K562 (cell line): ENCODE results near the gene ANKRD16. TPM values are rescaled to one million over a fixed set of nuclear protein-coding genes. Genes with fewer than 3 reads are reported as not detected.

Experiments
- CBFB ChIP-seq: sonication (generic); formaldehyde crosslinking; IDR thresholded peaks from 2 replicates; pipeline ENCODE4 v1.4.0; 2020; ENCODE audit warnings: mild to moderate bottlenecking, missing genetic modification reagents
- CREB5 ChIP-seq: fragments of 250-450 bp; sonication (Bioruptor Pico); IDR thresholded peaks from 2 replicates; pipeline ENCODE4 v1.5.0; 2020; ENCODE audit warnings: mild to moderate bottlenecking
- ELF4 ChIP-seq: fragments of 450-650 bp; formaldehyde crosslinking; IDR thresholded peaks from 2 replicates; pipeline ENCODE4 v1.4.0; 2022; ENCODE audit warnings: missing genetic modification characterization
- EP300 ChIP-seq: IDR thresholded peaks from 2 replicates; pipeline ENCODE4 v1.6.1; 2012; ENCODE audit warnings: low read length, improper control_type of control experiment
- EWSR1 ChIP-seq: fragments of 450-650 bp; IDR thresholded peaks from 2 replicates; pipeline ENCODE4 v1.6.1; 2018; ENCODE audit warnings: borderline replicate concordance, mild to moderate bottlenecking, low read depth, moderate library complexity; ENCODE audit not compliant: partially characterized antibody
- MTA2 ChIP-seq: fragments of 450-650 bp; IDR thresholded peaks from 2 replicates; pipeline ENCODE4 v1.6.1; 2016; ENCODE audit warnings: low read depth
- POLR2AphosphoS2 ChIP-seq: IDR thresholded peaks from 2 replicates; pipeline ENCODE4 v1.6.1; 2012; ENCODE audit warnings: low read length, improper control_type of control experiment
- RAD21 ChIP-seq, 2 experiments: fragments of 250-450 bp in 1 of 2; fragments of 450-650 bp in 1 of 2; sonication (Bioruptor Pico) in 1 of 2; formaldehyde crosslinking in 1 of 2; IDR thresholded peaks in 1 of 2; conservative IDR thresholded peaks in 1 of 2; 2 replicates each; pipeline versions ENCODE4 v1.4.0 to v1.8.0; 2020 to 2022; ENCODE audit warnings: mild to moderate bottlenecking in 2 of 2, moderate library complexity in 1 of 2
- RUNX1 ChIP-seq: sonication (generic); IDR thresholded peaks from 2 replicates; pipeline ENCODE4 v1.6.1; 2016; ENCODE audit warnings: antibody characterized with exemption, low read depth
- SMAD3 ChIP-seq: fragments of 450-650 bp; formaldehyde crosslinking; conservative IDR thresholded peaks from 2 replicates; pipeline ENCODE4 v1.4.0; 2020; ENCODE audit warnings: mild to moderate bottlenecking
- ZNF316 ChIP-seq: fragments of 450-650 bp; IDR thresholded peaks from 2 replicates; pipeline ENCODE4 v1.6.1; 2016
- ZNF507 ChIP-seq: conservative IDR thresholded peaks from 2 replicates; pipeline ENCODE4 v1.6.1; 2017; ENCODE audit warnings: missing genetic modification characterization, missing compliant biosample characterization
- polyA plus RNA-seq, 8 experiments: library from polyadenylated mRNA; depleted of rRNA in 4 of 8; stranded (reverse) in 5 of 8; unstranded in 3 of 8; fragments of >200 nt; fragmentation: Nextera tagmentation in 2 of 8; fragmentation: Illumina TruSeq in 1 of 8; extraction: Ambion mirVana in 2 of 8; extraction: Trizol in 1 of 8; gene quantifications; 2 replicates each; pipeline versions ENCODE4 v1.2.1 to v1.2.3, GENCODE V29; 2011 to 2014; ENCODE audit warnings: inconsistent platforms in 1 of 8, missing spikeins in 1 of 8
- total RNA-seq, 7 experiments: library from RNA; depleted of rRNA in 6 of 7; stranded (reverse); fragments of >200 nt in 6 of 7; fragmentation: Illumina TruSeq in 2 of 7; extraction: Trizol in 2 of 7; gene quantifications; 2 replicates each; pipeline versions ENCODE4 v1.2.1 to v1.2.3, GENCODE V29; 2011 to 2021; ENCODE audit warnings: low replicate concordance in 1 of 7
- TF ChIP-seq, protein P1 (sequence below): fragments of 250-450 bp; sonication (Bioruptor Pico); IDR thresholded peaks from 2 replicates; pipeline ENCODE4 v1.5.0; 2022; ENCODE audit warnings: mild to moderate bottlenecking
- TF ChIP-seq, protein P2 (sequence below): fragments of 250-450 bp; sonication (Bioruptor Pico); IDR thresholded peaks from 2 replicates; pipeline ENCODE4 v1.4.0; 2020; ENCODE audit warnings: borderline replicate concordance
- TF ChIP-seq, protein P3 (sequence below), 2 experiments: fragments of 450-650 bp; IDR thresholded peaks; 2 replicates each; pipeline ENCODE4 v1.6.1; 2016
- TF ChIP-seq, protein P4 (sequence below): fragments of 450-650 bp; IDR thresholded peaks from 2 replicates; pipeline ENCODE4 v1.6.1; 2017; ENCODE audit warnings: antibody characterized with exemption, mild to moderate bottlenecking

The ANKRD16 gene
- total and polyA plus RNA-seq, 9 of the 15 experiments (the other 6 are each of a cell fraction or from before 2014, with no cell fraction given), result 1.5 to 16.0 (median 9.5) TPM

DNA sequence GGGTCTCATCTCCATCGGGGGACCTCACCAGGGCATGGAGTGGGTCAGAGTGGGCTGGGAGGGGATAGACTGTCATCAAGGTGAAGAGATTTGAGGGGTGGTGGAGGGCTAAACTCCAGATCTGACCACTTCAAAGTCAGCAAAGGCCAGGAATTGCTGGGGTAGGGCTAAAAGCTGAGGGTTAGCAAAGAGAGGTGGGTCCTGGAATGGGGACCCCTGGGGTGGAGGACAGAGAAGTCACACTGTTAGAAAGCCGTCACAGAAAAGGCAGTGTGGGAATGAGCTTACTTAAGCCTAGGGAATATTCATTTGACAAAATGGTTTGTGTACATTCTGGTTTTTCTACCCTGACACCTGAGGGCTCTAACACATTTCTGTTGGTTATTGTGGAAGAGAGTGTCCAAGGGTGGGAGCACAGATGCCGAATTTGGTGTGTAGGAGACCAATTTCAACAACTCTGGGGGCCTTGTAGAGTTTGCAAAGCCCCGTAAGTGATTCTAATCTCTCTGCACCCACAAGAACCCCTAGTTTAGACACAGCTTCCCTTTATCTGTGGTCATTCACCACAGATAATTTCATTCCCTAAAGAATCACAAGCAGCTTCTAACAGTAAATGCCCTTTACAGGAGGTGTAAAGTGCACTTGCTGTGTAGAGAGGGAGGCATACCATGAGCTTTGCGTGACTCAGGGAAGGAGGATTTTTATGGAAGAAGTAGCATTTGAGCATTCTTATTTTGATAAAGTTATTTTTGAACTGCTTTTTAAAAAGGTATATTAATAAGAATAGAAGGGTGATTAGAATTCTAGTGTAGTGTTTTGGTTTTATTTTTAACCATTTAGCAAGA, 6.7 kb upstream of the ANKRD16 start (continued):
- TF ChIP-seq EWSR1 (no peak), POLR2AphosphoS2 (no peak), EP300 (0 out of 2 replicates have a peak, but pooled peaks have one; percentile 2), ZNF316 (no peak), CREB5 (CRISPR knock-in tag) (no peak), RAD21 (CRISPR knock-in tag; conservative IDR thresholded peaks at IDR 0.05 in 1 of 2, IDR thresholded peaks at IDR 0.05 in 1 of 2) (no peak), CBFB (CRISPR knock-in tag) (no peak), RUNX1 (no peak), MTA2 (no peak), SMAD3 (CRISPR knock-in tag) (no peak), ZNF507 (tag) (no peak), ELF4 (CRISPR knock-in tag) (0 out of 2 replicates have a peak, but pooled peaks have one; percentile 28)
- TF ChIP-seq, protein P1, sequence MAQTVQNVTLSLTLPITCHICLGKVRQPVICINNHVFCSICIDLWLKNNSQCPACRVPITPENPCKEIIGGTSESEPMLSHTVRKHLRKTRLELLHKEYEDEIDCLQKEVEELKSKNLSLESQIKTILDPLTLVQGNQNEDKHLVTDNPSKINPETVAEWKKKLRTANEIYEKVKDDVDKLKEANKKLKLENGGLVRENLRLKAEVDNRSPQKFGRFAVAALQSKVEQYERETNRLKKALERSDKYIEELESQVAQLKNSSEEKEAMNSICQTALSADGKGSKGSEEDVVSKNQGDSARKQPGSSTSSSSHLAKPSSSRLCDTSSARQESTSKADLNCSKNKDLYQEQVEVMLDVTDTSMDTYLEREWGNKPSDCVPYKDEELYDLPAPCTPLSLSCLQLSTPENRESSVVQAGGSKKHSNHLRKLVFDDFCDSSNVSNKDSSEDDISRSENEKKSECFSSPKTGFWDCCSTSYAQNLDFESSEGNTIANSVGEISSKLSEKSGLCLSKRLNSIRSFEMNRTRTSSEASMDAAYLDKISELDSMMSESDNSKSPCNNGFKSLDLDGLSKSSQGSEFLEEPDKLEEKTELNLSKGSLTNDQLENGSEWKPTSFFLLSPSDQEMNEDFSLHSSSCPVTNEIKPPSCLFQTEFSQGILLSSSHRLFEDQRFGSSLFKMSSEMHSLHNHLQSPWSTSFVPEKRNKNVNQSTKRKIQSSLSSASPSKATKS, result no peak
- TF ChIP-seq, protein P2, sequence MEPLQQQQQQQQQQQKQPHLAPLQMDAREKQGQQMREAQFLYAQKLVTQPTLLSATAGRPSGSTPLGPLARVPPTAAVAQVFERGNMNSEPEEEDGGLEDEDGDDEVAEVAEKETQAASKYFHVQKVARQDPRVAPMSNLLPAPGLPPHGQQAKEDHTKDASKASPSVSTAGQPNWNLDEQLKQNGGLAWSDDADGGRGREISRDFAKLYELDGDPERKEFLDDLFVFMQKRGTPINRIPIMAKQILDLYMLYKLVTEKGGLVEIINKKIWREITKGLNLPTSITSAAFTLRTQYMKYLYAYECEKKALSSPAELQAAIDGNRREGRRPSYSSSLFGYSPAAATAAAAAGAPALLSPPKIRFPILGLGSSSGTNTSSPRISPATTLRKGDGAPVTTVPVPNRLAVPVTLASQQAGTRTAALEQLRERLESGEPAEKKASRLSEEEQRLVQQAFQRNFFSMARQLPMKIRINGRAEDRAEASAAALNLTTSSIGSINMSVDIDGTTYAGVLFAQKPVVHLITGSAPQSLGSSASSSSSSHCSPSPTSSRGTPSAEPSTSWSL (CRISPR knock-in tag), result no peak
- TF ChIP-seq, protein P3, sequence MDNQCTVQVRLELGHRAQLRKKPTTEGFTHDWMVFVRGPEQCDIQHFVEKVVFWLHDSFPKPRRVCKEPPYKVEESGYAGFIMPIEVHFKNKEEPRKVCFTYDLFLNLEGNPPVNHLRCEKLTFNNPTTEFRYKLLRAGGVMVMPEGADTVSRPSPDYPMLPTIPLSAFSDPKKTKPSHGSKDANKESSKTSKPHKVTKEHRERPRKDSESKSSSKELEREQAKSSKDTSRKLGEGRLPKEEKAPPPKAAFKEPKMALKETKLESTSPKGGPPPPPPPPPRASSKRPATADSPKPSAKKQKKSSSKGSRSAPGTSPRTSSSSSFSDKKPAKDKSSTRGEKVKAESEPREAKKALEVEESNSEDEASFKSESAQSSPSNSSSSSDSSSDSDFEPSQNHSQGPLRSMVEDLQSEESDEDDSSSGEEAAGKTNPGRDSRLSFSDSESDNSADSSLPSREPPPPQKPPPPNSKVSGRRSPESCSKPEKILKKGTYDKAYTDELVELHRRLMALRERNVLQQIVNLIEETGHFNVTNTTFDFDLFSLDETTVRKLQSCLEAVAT (IDR thresholded peaks at IDR 0.05), result no peak
- TF ChIP-seq, protein P4, sequence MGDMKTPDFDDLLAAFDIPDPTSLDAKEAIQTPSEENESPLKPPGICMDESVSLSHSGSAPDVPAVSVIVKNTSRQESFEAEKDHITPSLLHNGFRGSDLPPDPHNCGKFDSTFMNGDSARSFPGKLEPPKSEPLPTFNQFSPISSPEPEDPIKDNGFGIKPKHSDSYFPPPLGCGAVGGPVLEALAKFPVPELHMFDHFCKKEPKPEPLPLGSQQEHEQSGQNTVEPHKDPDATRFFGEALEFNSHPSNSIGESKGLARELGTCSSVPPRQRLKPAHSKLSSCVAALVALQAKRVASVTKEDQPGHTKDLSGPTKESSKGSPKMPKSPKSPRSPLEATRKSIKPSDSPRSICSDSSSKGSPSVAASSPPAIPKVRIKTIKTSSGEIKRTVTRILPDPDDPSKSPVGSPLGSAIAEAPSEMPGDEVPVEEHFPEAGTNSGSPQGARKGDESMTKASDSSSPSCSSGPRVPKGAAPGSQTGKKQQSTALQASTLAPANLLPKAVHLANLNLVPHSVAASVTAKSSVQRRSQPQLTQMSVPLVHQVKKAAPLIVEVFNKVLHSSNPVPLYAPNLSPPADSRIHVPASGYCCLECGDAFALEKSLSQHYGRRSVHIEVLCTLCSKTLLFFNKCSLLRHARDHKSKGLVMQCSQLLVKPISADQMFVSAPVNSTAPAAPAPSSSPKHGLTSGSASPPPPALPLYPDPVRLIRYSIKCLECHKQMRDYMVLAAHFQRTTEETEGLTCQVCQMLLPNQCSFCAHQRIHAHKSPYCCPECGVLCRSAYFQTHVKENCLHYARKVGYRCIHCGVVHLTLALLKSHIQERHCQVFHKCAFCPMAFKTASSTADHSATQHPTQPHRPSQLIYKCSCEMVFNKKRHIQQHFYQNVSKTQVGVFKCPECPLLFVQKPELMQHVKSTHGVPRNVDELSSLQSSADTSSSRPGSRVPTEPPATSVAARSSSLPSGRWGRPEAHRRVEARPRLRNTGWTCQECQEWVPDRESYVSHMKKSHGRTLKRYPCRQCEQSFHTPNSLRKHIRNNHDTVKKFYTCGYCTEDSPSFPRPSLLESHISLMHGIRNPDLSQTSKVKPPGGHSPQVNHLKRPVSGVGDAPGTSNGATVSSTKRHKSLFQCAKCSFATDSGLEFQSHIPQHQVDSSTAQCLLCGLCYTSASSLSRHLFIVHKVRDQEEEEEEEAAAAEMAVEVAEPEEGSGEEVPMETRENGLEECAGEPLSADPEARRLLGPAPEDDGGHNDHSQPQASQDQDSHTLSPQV, result 0 out of 2 replicates have a peak, but pooled peaks have one; percentile 23
